Stromal cell of bone marrow (primary cell): ENCODE results near the gene ACOXL.
"Not testable (repeated sequence)": the region's sequence is repeated elsewhere in the genome, so short reads cannot be mapped to it uniquely, and the experiment has no call there.

ENCODE experiments used
- DNase-seq: peaks from one replicate; pipeline ENCODE4 v3.0.0-alpha.2; 2012; ENCODE audit warnings: low read depth

ACOXL gene

GRCh38 chr2:110927526-110927925, 195.2 kb downstream of the ACOXL start:
- no peak for DNase-seq

- no peak for DNase-seq
Measured at GRCh38 chr2:110929528-110929927, 197.2 kb downstream of the ACOXL start.

- DNase-seq = peak; percentile 6
Measured at GRCh38 chr2:110931648-110932047, 199.3 kb downstream of the ACOXL start.

GRCh38 chr2:110933420-110933819, 201.0 kb downstream of the ACOXL start:
- no peak for DNase-seq

- no peak for DNase-seq
Measured at GRCh38 chr2:110934948-110935347, 202.6 kb downstream of the ACOXL start.

- no peak for DNase-seq
Measured at GRCh38 chr2:110940376-110940910, 208.1 kb downstream of the ACOXL start.

GRCh38 chr2:110941226-110941625, 208.9 kb downstream of the ACOXL start:
- no peak for DNase-seq

GRCh38 chr2:110943070-110943634, 210.8 kb downstream of the ACOXL start:
- no peak for DNase-seq

DNA sequence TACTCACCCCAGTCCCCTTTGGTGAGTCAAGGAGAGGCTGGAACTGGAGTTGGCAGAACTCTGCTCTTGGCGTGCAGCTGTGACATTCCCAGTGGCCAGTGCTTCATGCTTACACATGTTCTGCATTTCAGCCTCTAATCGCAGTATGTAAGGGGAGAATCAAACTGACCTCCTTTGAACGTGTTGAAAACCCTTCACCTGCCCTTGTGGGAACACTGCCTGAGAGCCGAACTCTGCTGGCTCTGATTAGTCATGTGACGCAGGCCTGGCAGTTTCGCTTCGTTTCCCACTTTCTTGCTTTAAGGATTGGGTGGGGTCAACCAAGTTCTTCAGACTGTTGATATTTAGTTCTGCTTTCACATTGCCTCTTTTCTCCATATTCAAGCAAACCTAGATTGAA, 214.5 kb downstream of the ACOXL start:
- no peak for DNase-seq

DNA sequence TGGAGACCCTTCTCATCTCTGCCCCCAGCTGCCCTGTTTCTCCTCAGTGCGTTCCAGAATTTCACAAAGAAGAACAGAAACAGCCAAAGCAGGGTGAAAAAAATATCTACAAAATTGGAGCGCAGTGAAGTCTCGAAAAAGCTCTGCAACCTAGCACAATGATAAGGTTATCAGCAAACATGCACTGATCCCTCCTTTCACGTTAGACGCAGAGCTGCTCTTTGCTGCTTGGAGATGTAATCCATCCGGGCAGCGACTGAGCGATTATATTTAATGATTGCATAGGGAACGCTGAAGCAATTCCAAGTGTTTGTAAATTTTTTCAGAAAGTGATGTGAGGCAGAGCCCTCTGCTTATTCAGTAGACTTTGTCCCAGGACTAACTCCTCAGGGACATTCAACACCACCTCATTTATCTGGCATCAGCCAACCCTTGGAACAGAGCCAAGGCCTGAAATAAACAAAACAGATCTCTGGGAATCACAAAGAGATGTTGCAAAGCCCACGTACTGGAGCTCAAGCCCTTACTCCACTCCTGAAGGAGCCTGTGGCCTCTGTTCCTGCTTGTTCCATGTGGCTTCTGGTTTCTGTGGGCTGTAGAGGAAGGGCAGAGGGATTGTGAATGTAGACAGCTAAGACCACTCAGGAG, 215.8 kb downstream of the ACOXL start:
- no peak for DNase-seq

DNA sequence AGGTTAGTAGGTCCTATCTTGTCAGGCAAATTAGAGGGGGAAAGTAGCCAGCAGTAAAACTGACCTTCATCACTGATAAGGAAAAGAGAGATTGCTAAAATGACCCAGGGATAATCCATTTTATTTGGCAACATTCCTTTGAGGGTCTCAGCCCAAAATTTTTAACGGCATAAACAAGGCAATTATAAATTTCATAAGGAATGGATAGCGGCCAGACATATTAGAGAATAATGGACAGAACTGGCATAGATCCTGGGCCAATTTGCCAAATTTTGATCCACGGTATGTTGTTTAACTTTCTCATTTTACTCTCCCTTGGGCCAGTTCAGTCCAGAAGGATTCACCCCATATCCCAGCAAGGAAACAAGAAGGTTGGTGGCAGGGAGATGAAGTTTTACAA, 217.9 kb downstream of the ACOXL start:
- no peak for DNase-seq

DNA sequence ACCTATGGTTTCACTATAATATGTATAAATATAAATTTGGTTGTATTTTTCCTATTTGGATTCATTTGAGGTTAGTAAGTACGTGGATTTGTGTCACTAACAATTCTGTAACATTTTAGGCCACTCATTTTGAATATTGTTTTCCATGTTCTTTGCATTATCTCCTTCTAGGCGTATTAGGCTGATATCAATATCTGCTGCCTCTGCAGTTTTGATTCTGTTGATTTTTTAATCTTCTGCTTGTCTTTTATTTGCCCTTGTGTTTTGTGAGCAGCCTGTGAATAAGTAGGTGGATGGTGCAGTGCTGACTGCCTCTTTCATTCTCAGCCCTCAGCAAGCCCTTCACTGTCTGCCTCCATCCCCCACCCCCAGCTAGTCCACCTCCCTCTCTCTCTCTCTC, 222.7 kb downstream of the ACOXL start:
- DNase-seq = no peak

DNA sequence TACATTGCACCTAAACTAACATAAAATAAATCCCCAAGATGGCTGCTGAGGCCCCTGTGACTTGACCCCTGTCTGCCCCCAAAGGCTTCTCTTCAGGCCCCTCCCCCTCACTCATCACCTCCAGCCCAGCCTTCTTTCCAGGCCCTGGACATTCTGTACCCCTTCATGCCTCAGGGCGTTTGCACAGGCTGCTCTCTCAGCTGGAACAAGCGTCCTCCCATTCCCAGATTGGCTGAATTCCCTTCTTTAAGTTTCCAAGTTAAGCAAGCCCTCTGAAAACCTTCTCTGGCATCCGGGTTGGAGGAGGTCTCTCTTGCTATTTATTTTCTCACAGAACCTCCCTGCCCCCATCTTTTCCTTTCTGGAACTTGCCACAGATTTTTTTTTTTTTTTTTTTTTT, 223.2 kb downstream of the ACOXL start:
- no peak for DNase-seq

- no peak for DNase-seq
Measured at GRCh38 chr2:110957293-110957692, 224.9 kb downstream of the ACOXL start.

DNA sequence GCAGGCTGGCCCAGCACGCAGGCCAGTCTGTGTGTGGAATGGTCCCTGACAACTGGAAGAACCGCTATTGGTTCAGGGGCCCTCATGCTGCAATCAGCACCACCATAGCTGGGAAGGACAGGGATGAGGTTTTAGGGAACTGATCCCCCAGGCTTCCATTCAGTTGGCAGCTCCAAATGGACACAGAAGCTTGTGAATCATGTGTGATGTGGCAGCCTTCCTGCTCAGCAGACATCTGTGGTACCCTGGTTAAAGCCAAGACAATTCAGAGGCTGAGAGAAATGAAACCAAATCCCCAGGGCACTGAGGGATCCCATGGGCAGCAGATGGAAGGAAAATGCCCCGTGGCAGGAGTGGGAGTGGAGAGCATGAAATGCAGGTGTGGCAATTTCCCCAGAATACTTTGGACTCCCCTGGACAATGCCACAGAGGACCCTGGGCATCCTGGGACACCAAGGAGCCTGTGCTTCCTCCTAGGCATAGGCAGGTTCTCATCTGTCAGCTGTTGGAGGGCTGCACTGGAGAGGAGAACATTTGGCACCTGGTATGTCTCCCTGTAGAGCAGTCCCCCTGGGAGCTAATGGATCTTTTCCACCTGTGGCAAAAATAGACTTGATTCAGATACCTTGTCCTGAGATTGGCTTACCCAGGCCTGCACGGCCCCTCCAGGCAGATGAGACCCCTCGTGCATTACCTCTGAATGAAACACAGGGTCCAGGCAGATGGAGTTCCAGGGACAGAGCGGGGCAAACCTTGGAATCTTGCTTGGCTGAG, 226.2 kb downstream of the ACOXL start:
- DNase-seq = no peak

GRCh38 chr2:110959198-110959597, 226.8 kb downstream of the ACOXL start:
- no peak for DNase-seq

DNA sequence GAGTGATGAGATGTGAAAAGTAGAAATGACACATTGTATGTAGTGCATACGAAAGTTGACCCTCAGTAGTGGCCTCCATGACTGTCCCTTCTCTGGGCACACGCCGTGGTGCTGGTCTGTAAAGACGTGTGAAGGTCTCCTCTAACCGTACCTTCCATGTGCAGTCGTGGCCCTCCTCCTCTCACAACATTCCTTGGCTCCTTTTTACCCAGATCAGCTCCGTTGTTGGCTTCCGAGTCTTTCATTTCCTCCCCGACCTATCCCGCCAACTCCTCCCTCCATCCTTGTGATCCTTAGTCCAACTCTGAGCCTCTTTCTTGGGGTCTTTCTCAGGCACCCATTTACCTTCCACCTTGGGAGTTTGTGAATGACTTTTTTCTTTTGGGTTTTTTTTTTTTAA, 227.9 kb downstream of the ACOXL start:
- DNase-seq = no peak

DNA sequence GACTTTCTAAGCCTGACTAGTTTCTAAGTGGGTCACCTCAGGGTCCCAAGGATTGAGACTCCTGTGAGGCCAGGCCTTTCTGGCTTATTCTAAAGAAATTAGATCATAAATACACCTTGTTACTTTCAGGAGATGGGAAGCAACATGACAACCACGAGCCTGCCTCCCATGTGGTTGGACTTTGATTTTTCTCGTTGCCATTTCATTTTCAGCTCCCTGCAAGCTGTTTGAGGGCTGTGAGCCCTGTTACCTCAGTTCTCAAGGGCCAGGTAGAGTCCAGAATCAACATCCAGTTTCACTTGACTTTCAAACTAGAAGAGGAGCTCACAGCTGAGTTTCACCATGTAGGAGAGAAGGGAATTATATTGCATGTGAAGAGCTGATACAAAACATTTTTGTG, 228.6 kb downstream of the ACOXL start:
- no peak for DNase-seq

DNA sequence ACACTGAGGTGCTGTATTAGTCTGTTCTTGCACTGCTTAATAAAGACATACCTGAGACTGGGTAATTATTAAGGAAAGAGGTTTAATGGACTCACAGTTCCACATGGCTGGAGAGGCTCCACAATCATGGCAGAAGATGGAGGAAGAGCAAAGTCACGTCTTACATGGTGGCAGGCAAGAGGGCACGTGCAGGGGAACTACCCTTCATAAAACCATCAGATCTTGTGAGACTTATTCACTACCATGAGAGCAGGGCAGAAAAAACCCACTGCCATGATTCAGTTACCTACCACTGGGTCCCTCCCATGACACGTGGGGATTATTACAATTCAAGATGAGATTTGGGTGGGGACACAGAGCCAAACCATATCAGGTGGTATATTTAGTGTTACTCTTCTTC, 229.3 kb downstream of the ACOXL start:
- not testable (repeated sequence) for DNase-seq

- no peak for DNase-seq
Measured at GRCh38 chr2:110969696-110970095, 237.3 kb downstream of the ACOXL start.

DNA sequence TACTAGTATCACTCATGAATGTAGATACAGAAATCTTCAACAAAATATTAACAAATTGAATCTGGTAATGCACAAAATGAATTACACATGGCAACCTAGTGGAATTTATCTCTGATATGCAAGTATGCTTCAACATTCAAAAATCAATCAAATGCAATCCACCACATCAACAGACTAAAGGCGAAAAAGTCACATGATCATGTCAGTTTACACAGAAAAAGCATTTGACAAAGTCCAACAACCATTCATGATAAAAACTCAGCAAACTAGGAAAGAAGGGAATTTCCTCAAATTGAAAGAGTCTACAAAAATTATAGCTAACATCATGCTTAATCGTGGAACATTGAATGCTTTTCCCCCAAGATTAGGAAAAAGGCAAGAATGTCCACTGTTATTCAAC, 237.8 kb downstream of the ACOXL start:
- no peak for DNase-seq

- no peak for DNase-seq
Measured at GRCh38 chr2:110971811-110972210, 239.4 kb downstream of the ACOXL start.

DNA sequence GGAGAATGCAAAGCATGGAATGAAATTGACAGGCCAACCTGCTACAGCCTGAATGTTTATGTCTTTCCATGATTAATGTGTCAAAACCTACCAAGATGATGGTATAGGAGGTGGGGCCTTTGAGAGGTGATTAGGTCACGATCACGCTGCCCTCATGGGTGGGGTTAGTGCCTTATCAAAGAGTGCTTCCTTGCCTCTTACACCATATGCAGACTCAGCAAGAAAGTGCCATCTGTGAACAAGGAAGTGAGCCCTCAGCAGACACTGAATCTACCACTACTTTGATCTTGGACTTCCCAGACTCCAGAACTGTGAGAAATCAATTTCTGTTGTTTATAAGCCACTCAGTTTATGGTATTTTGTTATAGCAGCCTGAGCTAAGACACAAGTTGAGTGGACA, 240.9 kb downstream of the ACOXL start:
- no peak for DNase-seq
